GM23338 (cell line): Measurements from ENCODE around the gene ZNF391. TPM values are rescaled to one million over a fixed set of nuclear protein-coding genes. Genes with fewer than 3 reads are reported as not detected.

ENCODE experiments used
- EZH2 ChIP-seq: fragments of 200-600 bp; sonication (generic); IDR thresholded peaks from one replicate; pipeline ENCODE4 v1.8.0; 2017; ENCODE audit warnings: antibody characterized with exemption, mild to moderate bottlenecking, low read depth; ENCODE audit not compliant: unreplicated experiment
- JUNB ChIP-seq: IDR thresholded peaks from one replicate; pipeline ENCODE4 v1.6.1; 2016; ENCODE audit warnings: antibody characterized with exemption; ENCODE audit not compliant: unreplicated experiment
- POLR2AphosphoS5 ChIP-seq: IDR thresholded peaks from 2 replicates; pipeline ENCODE4 v1.6.1; 2016; ENCODE audit warnings: antibody characterized with exemption, low read depth
- STAT1 ChIP-seq: IDR thresholded peaks from one replicate; pipeline ENCODE4 v1.6.1; 2016; ENCODE audit warnings: antibody characterized with exemption; ENCODE audit not compliant: unreplicated experiment
- ZNF114 ChIP-seq: fragments of 250-450 bp; sonication (Bioruptor Pico); IDR thresholded peaks from 2 replicates; pipeline ENCODE4 v1.5.0; 2020; ENCODE audit warnings: mild to moderate bottlenecking, moderate library complexity
- polyA plus RNA-seq: library from polyadenylated mRNA; unstranded; fragments of >200 nt; fragmentation: Nextera tagmentation; extraction: Ambion mirVana; gene quantifications from 2 replicates; pipeline ENCODE4 v1.2.1, GENCODE V29; 2016
- total RNA-seq: library from RNA; depleted of rRNA; stranded (reverse); fragments of >200 nt; shearing (Covaris generic); gene quantifications from 2 replicates; pipeline ENCODE4 v1.2.3, GENCODE V29; 2014
- TF ChIP-seq, protein P1 (sequence below): fragments of 250-450 bp; sonication (Bioruptor Pico); IDR thresholded peaks from 2 replicates; pipeline ENCODE4 v1.5.0; 2020; ENCODE audit warnings: mild to moderate bottlenecking, moderate library complexity
- TF ChIP-seq, protein P2 (sequence below), 2 experiments: fragments of 200-600 bp in 1 of 2; sonication (generic) in 1 of 2; conservative IDR thresholded peaks; 2 replicates each; pipeline versions ENCODE4 v1.5.1 to v1.6.1; 2016 to 2017; ENCODE audit warnings: antibody characterized with exemption in 2 of 2, low read depth in 2 of 2, mild to moderate bottlenecking in 2 of 2, moderate library complexity in 1 of 2
- TF ChIP-seq, protein P3 (sequence below): IDR thresholded peaks from one replicate; pipeline ENCODE4 v1.6.1; 2018; ENCODE audit warnings: antibody characterized with exemption; ENCODE audit not compliant: unreplicated experiment

ZNF391 gene
- total and polyA plus RNA-seq, 2 experiments from 2014 or later: 11.4 to 22.5 TPM

DNA sequence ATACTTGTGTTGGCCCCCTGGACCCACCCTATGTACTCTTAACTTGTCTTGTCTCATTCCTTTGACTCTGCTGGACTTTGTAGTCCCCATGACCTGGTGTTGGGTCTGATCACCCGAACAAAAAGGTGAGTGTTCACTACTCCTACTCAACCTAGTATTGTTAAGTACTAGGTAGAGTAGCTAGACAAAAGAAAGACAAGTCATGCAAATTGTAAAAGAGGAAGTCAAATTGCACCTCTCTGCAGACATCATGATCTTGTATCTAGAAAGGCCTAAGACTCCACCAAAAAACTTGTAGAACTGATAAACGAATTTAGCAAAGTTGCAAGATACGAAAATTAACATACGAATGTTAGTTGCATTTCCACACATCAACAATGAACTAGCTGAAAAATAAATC, 35.7 kb upstream of the ZNF391 start (continued):
- TF ChIP-seq, protein P1, sequence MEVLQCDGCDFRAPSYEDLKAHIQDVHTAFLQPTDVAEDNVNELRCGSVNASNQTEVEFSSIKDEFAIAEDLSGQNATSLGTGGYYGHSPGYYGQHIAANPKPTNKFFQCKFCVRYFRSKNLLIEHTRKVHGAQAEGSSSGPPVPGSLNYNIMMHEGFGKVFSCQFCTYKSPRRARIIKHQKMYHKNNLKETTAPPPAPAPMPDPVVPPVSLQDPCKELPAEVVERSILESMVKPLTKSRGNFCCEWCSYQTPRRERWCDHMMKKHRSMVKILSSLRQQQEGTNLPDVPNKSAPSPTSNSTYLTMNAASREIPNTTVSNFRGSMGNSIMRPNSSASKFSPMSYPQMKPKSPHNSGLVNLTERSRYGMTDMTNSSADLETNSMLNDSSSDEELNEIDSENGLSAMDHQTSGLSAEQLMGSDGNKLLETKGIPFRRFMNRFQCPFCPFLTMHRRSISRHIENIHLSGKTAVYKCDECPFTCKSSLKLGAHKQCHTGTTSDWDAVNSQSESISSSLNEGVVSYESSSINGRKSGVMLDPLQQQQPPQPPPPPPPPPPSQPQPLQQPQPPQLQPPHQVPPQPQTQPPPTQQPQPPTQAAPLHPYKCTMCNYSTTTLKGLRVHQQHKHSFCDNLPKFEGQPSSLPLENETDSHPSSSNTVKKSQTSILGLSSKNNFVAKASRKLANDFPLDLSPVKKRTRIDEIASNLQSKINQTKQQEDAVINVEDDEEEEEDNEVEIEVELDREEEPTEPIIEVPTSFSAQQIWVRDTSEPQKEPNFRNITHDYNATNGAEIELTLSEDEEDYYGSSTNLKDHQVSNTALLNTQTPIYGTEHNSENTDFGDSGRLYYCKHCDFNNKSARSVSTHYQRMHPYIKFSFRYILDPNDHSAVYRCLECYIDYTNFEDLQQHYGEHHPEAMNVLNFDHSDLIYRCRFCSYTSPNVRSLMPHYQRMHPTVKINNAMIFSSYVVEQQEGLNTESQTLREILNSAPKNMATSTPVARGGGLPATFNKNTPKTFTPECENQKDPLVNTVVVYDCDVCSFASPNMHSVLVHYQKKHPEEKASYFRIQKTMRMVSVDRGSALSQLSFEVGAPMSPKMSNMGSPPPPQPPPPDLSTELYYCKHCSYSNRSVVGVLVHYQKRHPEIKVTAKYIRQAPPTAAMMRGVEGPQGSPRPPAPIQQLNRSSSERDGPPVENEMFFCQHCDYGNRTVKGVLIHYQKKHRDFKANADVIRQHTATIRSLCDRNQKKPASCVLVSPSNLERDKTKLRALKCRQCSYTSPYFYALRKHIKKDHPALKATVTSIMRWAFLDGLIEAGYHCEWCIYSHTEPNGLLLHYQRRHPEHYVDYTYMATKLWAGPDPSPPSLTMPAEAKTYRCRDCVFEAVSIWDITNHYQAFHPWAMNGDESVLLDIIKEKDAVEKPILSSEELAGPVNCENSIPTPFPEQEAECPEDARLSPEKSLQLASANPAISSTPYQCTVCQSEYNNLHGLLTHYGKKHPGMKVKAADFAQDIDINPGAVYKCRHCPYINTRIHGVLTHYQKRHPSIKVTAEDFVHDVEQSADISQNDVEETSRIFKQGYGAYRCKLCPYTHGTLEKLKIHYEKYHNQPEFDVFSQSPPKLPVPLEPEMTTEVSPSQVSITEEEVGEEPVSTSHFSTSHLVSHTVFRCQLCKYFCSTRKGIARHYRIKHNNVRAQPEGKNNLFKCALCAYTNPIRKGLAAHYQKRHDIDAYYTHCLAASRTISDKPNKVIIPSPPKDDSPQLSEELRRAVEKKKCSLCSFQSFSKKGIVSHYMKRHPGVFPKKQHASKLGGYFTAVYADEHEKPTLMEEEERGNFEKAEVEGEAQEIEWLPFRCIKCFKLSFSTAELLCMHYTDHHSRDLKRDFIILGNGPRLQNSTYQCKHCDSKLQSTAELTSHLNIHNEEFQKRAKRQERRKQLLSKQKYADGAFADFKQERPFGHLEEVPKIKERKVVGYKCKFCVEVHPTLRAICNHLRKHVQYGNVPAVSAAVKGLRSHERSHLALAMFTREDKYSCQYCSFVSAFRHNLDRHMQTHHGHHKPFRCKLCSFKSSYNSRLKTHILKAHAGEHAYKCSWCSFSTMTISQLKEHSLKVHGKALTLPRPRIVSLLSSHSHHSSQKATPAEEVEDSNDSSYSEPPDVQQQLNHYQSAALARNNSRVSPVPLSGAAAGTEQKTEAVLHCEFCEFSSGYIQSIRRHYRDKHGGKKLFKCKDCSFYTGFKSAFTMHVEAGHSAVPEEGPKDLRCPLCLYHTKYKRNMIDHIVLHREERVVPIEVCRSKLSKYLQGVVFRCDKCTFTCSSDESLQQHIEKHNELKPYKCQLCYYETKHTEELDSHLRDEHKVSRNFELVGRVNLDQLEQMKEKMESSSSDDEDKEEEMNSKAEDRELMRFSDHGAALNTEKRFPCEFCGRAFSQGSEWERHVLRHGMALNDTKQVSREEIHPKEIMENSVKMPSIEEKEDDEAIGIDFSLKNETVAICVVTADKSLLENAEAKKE (CRISPR knock-in tag): no peak
- TF ChIP-seq ZNF114 (CRISPR knock-in tag) (no peak), EZH2 (no peak), POLR2AphosphoS5 (no peak), STAT1 (no peak), JUNB (no peak)
- TF ChIP-seq, protein P2, sequence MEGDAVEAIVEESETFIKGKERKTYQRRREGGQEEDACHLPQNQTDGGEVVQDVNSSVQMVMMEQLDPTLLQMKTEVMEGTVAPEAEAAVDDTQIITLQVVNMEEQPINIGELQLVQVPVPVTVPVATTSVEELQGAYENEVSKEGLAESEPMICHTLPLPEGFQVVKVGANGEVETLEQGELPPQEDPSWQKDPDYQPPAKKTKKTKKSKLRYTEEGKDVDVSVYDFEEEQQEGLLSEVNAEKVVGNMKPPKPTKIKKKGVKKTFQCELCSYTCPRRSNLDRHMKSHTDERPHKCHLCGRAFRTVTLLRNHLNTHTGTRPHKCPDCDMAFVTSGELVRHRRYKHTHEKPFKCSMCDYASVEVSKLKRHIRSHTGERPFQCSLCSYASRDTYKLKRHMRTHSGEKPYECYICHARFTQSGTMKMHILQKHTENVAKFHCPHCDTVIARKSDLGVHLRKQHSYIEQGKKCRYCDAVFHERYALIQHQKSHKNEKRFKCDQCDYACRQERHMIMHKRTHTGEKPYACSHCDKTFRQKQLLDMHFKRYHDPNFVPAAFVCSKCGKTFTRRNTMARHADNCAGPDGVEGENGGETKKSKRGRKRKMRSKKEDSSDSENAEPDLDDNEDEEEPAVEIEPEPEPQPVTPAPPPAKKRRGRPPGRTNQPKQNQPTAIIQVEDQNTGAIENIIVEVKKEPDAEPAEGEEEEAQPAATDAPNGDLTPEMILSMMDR (conservative IDR thresholded peaks at IDR 0.05; ENCODE audit: low read depth in 2 of 2): no peak
- TF ChIP-seq, protein P3, sequence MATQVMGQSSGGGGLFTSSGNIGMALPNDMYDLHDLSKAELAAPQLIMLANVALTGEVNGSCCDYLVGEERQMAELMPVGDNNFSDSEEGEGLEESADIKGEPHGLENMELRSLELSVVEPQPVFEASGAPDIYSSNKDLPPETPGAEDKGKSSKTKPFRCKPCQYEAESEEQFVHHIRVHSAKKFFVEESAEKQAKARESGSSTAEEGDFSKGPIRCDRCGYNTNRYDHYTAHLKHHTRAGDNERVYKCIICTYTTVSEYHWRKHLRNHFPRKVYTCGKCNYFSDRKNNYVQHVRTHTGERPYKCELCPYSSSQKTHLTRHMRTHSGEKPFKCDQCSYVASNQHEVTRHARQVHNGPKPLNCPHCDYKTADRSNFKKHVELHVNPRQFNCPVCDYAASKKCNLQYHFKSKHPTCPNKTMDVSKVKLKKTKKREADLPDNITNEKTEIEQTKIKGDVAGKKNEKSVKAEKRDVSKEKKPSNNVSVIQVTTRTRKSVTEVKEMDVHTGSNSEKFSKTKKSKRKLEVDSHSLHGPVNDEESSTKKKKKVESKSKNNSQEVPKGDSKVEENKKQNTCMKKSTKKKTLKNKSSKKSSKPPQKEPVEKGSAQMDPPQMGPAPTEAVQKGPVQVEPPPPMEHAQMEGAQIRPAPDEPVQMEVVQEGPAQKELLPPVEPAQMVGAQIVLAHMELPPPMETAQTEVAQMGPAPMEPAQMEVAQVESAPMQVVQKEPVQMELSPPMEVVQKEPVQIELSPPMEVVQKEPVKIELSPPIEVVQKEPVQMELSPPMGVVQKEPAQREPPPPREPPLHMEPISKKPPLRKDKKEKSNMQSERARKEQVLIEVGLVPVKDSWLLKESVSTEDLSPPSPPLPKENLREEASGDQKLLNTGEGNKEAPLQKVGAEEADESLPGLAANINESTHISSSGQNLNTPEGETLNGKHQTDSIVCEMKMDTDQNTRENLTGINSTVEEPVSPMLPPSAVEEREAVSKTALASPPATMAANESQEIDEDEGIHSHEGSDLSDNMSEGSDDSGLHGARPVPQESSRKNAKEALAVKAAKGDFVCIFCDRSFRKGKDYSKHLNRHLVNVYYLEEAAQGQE: no peak
